Mesenteric fat pad (tissue), 1 donor: ENCODE data around the gene RACGAP1. TPM values are rescaled to one million over a fixed set of nuclear protein-coding genes. Genes with fewer than 3 reads are reported as not detected.

Experiments used
- DNase-seq: peaks from one replicate; pipeline ENCODE4 v3.0.0-alpha.2; 2020; ENCODE audit warnings: low spot score
- total RNA-seq: library from RNA; stranded (reverse); fragmentation: NEBNext Ultra II Directional; extraction: Animal tissue kit (Norgen Biotek cat#: 25700); gene quantifications from one replicate; pipeline ENCODE4 v1.2.1, GENCODE V29; 2021
- donor health status: DM: yes; HTN: yes; CAD: no.

The RACGAP1 gene
- total RNA-seq, 1 donor from 2014 or later = 9.4 TPM

DNA sequence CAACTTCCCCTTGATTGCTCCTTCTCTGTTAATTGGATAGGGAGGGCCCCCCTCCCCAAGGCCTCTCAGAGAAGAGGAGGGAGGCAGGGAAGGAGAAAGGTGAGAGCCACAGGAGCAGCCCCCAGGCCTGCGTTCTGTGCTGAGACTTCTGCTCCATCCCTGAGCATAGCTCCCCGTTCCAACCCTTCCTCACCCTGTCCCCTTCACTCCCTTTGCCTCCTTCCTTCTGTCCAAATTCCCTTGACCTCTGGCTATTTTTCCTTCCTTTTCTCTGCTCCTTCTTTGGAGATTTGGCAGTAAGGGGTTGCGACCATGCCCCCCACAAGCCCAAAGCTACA is 31.3 kb upstream of the RACGAP1 start:
- DNase-seq = no peak

DNA sequence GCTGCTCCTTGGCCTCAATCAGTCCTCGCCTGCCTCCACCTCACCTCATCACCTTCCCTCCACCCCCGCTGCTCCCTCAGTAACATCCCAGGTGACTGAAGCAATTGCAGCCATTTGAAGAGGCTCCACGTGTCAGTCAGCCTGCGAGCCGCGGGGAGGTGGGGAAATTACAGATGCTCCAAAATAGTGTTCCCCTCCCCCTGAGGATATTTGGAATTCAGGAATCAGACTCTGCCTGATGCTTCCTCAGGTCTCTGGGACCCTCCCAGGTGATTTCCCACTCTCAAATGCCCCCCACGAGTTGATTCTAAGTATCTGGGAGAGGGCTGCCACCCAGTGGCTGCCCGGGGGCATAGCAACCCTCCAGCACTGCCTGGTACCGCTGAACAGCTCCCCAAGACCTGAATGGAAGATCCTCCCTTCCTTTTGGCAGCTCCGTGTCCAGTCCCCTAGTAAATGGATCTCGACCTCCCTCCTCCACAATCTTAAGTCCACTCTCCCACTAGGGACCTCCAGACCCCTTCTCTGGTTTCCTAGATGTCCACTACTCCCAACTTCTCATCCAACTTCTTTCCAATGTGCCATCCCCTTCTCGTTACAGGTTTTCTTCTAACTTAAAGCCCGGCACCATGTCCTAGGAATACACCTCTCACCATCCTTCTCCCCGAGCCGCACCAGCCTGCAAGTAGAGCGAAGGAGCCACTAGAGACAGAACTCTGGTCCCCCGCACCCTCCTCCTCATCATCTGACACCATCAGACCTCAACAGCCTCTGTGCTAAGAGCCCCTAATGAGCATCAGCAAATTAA is 30.7 kb upstream of the RACGAP1 start:
- no peak for DNase-seq

DNA sequence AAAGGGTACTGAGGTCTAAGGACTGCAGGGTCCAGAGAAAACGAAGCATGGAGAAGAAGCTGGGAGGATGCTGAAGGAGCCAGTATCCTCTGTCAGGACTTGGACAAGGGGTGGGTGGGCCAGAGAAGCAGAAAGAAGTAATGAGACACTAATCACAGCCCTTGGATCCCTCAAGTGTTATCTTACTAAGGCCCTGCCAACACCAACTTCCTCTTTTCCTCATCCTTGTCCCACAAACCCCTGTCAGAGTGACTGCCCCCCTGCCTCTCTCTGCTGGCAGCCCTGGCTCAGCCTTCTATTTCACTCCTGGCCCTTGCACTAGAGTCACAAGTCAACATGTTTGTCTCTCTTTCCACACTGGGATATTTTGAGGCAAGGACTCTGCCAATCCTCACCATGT is 28.3 kb upstream of the RACGAP1 start:
- no peak for DNase-seq

DNA sequence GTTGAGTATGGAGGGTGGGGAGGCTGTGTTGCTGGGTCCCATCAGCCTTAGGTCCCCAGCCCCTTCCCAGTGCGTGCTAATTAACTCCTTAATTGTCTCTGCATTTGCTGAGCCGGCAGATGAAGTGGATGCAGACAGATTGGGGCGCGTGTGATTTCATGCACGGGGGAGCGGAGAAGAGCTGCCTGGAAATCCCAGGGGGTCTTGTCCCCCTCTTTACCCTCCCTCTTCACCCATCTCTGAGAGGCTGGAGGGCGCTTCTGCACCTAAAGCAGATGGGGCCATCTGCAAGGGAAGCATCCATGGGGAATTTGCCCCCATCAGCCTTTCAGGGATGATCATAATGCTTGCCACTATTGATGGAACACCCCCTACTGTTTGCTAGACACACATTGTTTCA is 27.7 kb upstream of the RACGAP1 start:
- DNase-seq = no peak

DNA sequence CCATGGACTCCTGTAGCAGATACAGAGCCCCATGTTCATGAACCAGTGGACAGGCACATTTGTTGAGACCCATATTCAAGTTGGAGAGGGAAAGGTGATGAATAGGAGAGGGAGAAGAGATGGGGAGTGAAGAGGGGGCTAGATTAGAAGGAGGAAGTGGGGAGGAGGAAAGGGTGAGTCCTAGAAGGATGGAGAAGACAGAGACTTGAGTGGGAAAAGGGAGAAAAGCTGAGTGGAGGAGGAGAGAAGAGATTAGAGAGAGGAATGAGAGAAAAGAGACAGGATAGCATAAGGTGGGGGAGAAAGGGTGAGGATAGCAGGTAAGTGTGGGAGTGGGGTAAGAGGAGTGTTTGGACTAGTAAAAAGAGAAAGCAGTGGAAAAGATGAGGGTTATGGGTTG is 27.2 kb upstream of the RACGAP1 start:
- DNase-seq = no peak

DNA sequence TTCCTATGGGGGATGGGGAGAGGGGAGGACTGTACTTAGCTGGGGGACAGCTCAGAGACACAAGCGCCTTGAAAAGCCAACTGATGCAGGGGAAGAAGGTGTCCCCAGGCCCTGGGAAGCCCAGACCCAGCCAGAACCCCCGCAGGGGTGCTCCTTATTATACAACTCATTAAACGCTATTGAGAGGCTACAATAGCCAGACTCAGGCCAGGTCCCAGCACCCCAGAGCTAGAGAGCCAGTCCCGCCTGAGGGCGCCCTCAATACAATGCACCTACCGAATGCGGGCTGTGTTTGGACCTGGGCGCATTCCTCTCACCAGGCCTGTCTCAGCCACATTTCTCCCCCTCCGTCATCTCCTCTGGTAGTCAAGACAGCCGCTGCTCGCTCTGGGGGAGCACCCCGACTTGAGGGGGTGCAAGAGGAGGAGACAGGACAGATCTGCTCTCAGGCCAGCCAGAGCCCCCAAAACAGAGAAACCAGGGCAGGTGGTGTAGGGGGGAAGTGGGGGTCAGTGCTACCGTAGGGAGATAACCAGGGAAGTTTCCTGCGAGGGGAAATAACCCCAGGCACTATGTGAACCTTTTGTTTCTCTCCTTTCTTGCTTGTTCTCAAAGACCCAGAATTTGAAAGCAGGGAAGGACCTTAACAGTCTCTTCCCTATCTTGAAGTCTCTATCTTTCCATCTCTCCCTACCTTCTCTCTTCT is 26.0 kb upstream of the RACGAP1 start:
- no peak for DNase-seq

DNA sequence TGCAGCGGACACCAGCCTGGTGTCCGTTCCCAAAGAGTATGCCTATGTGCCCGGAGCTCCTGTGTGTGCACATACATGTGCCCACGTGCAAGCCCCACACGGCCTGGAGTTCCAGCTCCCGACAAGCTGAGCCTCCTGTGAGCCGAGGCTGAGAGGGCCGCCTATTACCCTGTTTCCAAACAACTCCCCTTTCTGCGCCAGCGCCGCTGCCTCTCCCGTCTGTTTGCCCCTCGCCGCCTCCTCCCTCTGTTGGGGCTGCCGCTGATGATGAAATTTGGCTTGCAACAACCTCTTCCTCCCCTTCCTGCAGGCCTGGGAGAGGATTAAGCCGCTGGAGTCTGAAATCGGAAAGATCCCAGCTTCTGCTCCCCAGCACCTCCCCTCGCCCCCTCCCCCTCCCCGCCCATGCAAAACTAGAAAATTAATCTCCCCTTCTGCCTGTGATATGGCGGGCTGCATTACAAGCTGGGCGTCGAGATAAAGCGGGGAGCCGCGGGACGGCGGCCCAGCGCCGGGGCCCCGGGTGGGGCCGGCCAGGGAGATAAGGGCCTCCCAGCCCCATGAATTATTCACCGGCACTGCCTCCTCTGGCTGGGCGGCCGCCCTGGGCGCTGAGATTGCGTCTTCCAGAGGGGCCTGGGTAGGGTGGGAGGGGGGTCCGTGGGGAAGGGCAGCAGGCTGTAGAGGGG is 25.3 kb upstream of the RACGAP1 start:
- no peak for DNase-seq

DNA sequence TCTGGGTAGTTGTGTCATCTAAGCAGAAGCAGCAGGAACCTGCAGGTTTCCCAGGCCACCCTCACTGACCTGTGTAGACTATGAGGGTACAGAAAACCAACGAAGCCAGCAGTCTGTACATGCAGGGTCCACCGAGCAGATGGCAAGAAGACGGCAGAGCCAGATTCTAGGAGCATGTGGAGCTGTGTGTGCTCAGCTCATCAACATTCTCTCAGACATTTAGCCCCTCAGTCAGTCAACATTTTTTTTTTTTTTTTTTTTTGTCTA is 24.8 kb upstream of the RACGAP1 start:
- no peak for DNase-seq

DNA sequence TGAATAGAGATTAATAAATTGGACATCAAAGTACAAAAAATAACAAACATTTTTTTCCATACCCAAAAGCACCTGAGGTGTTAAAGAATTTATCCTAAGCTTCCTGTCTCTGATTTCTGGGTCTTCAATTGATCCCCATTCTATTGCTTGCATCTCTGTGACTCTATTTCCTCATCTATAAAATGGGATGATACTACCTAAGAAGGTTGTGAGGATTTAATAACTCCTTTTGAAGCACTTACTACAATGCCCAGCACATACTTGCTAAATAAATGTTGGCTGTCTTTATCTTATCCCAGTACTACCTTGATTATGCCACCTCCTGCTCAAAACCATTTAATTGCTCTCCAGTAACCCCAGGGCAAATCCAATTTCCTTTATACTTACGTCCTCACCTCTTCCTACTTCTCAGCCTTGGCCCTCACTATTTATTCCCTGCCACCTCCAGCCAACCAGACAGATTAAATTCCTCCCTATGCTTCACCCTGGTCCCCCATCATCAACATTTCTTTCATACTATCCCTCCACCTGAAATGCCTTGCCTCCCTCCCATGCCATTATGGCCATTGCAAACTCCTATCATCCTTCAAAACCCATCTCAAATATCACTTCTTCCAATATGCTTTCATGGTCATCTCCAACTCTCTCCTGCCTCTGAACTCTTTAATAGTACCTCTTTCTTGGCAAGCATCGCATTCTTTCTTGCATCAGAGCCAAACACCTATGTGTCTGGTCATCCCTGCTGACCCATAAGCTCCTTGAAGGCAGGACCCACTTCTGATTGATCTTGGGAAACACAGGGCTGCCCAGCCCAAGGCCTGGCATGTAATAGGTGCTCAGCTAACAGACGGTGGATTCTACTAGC is 24.2 kb upstream of the RACGAP1 start:
- DNase-seq = no peak

DNA sequence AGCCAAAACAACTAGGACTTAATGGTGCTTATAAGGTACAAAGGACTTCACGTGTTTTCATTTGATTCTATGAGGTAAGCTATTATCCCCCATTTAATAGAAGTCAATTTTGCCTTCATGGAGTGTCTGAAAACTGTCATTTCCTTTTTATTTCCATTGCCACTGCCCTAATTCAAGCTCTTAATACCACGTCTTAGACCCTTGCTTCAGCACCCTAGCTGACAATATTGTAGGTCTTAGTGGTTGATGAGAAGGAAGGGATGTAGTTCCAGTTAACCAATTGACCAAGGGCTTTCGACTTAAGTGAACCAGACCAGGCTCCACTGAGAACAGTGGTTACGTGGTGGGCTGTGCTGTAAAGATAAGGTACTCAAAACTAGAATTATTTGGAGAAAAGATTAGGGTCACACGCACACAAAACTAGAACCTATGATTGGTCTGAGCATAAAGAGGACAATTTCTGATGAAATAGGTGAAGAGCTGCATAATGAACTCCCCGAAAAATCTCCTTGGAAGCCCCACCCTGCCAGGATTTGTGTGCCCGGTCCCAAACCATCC is 22.5 kb upstream of the RACGAP1 start:
- no peak for DNase-seq

DNA sequence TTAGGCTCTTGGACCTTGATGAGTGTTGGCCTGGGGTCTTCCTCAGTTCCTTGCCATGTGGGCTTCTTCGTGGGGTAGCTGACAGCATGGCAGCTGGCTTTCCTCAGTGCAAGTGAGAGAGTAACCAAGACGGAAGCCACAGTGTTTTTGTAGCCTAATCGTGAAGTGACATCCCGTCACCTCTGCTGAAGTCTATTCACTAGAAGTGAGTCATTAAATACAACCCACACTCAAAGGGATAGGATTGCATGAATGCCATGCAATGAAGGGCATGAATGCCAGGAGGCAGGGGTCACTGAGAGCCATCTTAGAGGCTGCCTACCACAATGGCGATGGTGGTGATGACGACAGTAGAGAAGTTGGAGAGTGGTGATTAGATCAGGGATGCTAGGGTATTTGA is 18.6 kb upstream of the RACGAP1 start:
- DNase-seq = no peak

DNA sequence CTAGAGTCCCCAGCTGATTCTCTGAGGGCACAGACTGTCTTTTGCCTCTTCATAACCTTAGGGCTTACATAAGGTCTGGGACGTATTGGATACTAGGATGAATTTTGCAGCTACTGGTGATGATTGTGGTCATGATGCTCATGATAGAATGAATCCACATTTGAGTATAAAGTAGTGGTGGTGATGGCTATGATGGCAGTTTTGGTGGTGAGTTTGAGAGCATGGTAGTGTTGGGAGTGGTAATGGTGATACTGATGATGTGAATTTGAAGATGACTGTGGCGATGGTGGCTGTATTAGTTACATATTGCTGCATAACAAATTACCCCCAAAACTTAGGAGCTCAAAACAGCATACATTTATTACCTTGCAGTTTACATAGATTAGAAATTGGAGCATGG is 18.0 kb upstream of the RACGAP1 start:
- DNase-seq = no peak

DNA sequence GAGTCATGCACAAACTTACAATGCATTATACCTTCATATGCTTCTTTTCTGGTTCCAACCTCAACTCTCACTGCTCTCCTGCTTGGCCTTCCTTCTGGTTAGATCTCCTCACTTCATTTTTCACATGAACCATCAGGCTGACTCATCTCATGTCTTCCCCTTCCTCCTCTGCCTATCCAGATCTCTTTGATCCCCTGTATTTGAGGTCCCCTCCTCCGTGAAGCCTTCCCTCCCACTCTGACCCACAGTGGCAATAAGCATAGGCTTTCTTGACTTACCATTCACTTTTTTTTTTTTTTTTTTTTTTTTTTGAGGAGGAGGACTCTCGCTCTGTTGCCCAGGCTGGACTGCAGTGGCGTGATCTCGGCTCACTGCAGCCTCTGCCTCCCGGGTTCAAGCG is 17.4 kb upstream of the RACGAP1 start:
- DNase-seq = no peak

DNA sequence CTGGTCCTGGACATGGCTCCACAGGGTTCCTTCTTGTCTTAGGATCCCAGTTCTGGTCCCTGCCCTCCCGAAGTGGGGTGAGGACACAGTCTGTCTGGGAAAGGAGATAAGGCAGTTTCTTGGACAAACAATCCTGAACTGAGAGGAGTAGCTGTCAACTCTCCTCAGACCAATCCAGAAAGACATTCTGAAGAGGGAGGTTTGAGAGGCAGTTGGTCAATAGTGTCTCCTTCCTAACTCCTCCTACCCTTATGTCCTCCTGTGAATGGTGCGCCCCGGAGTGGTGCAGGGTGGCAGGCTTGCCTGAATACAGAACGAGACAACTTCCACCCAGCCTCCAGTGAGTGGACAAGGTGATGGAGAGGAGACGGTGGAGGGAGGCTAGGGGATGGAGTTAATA is 16.7 kb upstream of the RACGAP1 start:
- peak; percentile 73 for DNase-seq

DNA sequence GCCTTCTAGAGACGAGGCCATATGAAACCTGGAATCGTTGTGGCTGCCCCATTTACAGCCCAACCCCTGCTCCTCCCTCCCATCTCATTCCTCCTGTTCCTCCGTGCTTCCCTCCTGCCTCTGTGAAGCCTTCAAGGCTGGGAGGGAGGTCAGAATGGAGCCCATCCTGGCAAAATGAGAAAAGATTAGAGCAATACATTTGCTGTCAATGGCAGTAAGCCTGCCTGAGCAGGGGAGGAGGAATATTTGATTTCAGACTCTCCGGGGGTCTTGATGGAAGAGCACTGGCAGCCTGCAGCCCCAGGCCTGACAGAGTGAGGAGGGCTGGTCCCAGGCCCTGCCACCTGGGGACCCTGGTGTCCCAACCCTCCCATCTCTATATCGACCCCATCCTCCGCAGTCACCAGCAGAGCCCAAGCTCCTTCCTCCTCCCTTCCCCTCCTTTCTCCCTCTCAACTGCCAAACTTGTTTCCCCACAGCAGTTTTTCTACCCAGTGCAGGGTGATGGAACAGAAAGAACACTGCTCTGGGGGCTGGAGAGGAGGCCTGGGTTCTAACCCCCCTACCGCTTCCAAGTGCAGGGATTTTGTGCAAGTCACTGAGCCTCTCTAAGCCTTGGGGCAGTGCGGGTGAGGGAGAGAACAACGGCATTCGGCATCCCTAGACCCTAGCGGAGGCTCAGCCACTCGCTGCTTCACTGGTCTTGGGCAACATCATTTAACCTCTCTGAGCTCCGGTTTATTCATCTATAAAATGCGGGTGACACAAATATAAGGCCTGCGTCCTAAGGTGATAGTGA is 16.0 kb upstream of the RACGAP1 start:
- no peak for DNase-seq

DNA sequence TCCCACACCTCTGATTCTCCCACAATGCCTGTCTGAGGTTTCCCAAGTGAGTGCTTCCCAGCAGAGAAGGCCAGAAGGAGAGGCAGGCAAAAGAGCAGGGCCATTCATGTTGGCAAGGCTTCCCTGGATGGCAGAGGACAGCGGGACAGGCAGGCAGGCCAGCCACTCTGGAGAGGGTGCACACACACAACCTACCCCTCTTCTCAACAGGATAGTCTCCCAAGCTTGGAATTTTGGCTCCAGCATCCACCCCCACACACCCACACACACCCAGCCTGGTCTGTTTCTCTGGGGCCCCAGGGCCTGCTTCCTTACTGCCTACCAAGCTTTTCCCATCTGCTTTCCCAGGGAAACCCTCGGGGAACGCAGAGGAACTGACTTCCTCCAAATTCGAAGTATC is 15.4 kb upstream of the RACGAP1 start:
- no peak for DNase-seq

DNA sequence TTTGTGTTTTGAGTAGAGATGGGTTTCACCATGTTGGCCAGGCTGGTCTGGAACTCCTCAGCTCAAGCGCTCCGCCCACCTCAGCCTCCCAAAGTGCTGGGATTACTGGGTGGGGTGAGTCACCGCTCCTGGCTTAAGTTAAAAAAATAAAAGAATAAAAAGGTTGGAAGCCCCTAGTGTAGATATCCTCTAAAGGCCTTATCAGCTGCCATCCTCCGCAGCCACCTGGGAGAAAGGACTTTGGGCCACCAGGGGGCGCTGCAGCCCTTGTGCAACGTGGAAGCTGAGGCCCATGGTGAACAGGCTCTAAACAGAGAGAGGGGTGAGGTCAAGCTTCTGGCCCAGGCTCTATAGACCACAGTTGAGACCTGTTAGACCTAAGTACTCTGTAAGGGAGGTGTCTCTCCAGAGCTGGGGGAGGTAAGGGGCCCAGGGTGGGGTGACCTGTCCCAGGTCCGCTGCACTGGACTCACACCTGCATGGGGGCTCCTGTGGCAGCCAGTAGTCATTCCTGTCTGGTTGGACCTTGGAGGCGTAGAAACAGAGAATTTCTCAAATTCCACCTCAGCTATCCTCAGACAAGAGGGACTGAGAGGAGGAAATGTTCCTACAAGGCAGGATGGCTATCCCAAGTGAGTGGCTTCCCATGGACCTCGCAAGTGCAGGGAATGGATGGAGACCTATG is 14.0 kb upstream of the RACGAP1 start:
- DNase-seq = no peak

DNA sequence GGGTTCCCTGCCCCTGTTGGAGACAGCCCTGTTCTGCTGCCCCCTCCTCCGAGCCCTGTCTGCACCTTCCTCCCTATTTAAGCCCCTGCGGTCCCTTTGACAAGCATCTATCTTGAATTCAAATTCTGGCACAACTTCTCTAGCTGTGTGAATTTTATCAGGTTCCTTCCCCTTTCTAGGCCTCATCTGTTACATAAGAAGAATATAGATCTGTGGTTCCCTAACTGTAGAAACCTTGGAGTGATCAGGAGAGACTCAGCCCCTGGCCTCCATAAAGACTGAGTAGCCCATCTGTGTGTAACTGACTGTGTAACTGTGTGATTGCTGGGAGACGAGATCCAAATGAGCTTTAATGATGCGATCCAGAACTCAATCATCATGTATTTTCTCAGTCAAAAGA is 13.0 kb upstream of the RACGAP1 start:
- no peak for DNase-seq

DNA sequence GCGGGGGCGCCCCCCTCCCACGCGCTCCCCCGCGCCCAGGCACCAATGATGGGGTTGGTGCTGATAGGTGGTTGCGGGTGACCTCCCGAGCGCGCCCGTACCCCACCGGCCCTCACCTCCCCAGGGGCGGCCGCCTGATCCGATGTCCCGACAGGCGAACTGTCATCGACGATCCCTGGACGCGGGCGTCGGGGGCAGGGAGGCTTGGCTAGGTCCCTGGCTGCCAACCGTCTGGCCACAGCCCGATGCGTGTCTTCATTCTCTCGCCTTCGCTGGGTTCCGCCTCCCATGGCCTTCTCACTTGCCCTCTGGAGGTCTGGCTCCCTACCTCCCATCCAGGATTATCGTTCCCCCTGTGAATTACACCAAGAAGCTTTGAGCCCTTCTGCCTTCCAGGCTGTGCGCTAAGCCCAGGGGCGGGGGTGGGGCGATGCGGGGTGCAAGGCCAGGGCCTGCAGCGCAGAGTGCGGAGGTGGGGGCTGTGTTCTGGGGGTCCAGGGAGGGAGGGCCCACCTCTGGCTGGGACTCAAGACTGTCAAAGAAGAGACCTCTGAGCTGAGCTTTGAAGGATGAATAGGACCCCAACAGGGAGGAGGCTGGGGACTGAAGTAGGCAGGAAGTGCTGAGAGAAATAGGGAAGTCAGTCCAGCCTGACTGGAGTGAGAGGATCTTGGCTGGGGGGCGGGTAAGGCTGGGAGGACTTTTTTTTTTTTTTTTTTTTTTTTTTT is 7.7 kb upstream of the RACGAP1 start:
- no peak for DNase-seq

DNA sequence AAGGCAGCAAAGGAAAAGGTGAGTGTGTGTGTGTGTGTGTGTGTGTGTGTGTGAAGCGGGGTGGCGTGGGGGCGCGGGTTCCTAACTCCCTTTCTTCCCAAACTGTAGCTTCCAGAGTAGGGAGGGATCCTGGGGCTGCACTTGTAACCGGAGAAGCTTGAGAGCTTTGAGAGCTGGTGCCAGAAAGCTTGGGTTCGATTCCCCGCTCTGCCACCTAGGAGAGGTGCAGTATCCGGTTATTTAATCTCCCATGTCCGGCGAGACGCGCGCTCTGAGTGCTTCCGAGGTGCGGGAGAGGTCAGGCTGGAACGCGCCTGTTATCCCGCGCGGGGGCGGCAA is 7.2 kb upstream of the RACGAP1 start:
- no peak for DNase-seq
